Lung (tissue), 12 donors: ENCODE measurements around the gene COMMD6. TPM values are rescaled to one million over a fixed set of nuclear protein-coding genes. Genes with fewer than 3 reads are reported as not detected.

Source experiments
- ATAC-seq: fragments of 200-7000 bp; cut with Tn5 transposase; one replicate; pipeline ENCODE4 v1.9.1; 2020; ENCODE audit warnings: moderate number of reproducible peaks; ENCODE audit not compliant: insufficient read depth, low FRiP score
- DNase-seq, 3 donors: peaks; one replicate each; pipeline ENCODE4 v3.0.0-alpha.2; 2013 to 2017
- H3K27ac ChIP-seq, 2 donors: one replicate each; pipeline ENCODE4 v1.5.1; 2013; ENCODE audit warnings: mild to moderate bottlenecking in 2 of 2, moderate library complexity in 2 of 2, control low read depth in 1 of 2, inconsistent platforms in 1 of 2, low read depth in 1 of 2, low read length in 1 of 2
- H3K27me3 ChIP-seq, 3 donors: one replicate each; pipeline ENCODE4 v1.5.1; 2013; ENCODE audit warnings: low read length in 2 of 3; ENCODE audit not compliant: control insufficient read depth in 3 of 3, insufficient read depth in 3 of 3
- H3K36me3 ChIP-seq, 4 donors: one replicate each; pipeline ENCODE4 v1.5.1; 2013; ENCODE audit warnings: low read length in 4 of 4, mild to moderate bottlenecking in 1 of 4, moderate library complexity in 1 of 4; ENCODE audit not compliant: control insufficient read depth in 4 of 4, insufficient read depth in 4 of 4
- H3K4me1 ChIP-seq, 5 donors: one replicate each; pipeline ENCODE4 v1.5.1; 2013; ENCODE audit warnings: low read length in 5 of 5, mild to moderate bottlenecking in 2 of 5, moderate library complexity in 1 of 5; ENCODE audit not compliant: control insufficient read depth in 5 of 5, insufficient read depth in 5 of 5
- H3K4me3 ChIP-seq: one replicate; pipeline ENCODE4 v1.5.1; 2013; ENCODE audit warnings: mild to moderate bottlenecking, control low read depth, moderate library complexity
- H3K9ac ChIP-seq, 2 donors: one replicate each; pipeline ENCODE4 v1.5.1; 2013; ENCODE audit warnings: low read length in 2 of 2, control low read depth in 1 of 2; ENCODE audit not compliant: insufficient read depth in 1 of 2
- H3K9me3 ChIP-seq, 4 donors: one replicate each; pipeline ENCODE4 v1.5.1; 2013; ENCODE audit warnings: low read length in 3 of 4, mild to moderate bottlenecking in 1 of 4, moderate library complexity in 1 of 4; ENCODE audit not compliant: control insufficient read depth in 4 of 4, insufficient read depth in 3 of 4
- CTCF ChIP-seq: IDR thresholded peaks from 2 replicates; pipeline ENCODE4 v1.5.1; 2012; ENCODE audit warnings: mild to moderate bottlenecking; ENCODE audit errors: control extremely low read depth, extremely low read depth
- WGBS, 2 donors: extraction: QIAGEN DNeasy Blood & Tissue Kit; methylation state at CpG; one replicate each; pipeline ENCODE4 v1.1.7; 2013; 5-methylcytosine and 5-hydroxymethylcytosine counted together
- polyA plus RNA-seq, 2 donors: library from polyadenylated mRNA; stranded (reverse); fragments of 200-250 nt; gene quantifications; one replicate each; pipeline ENCODE4 v1.2.1, GENCODE V29; 2013
- total RNA-seq, 2 donors: library from RNA; depleted of rRNA in 1 of 2; stranded (reverse); fragments of >200 nt in 1 of 2; gene quantifications; one replicate each; pipeline ENCODE4 v1.2.1, GENCODE V29; 2014 to 2021
- donor health status: control.
- donor health status: control.
- donor health status: Bipolar disorder and iron deficiency.
- donor health status: healthy.
- donor health status: DM: yes; HTN: yes; CAD: no.

The COMMD6 gene
- total and polyA plus RNA-seq, 4 donors = 61.0 to 167 (median 79.9) TPM

GRCh38 chr13:75506018-75506417 lies 31.6 kb downstream of the COMMD6 start:
- 62 to 70% methylated on average over 1 of the region's 1 CpG for WGBS, 2 donors
- no peak for DNase-seq
- H3K27ac ChIP-seq = no peak overlapping the region
- no peaks in the 10 kb centered on the region for H3K27me3 ChIP-seq
- no peaks in the 10 kb centered on the region for H3K9me3 ChIP-seq
- peaks cover 0 to 6% (median 0%) of the 10 kb centered on the region in 5 donors for H3K4me1 ChIP-seq
- no peak for ATAC-seq
- TF ChIP-seq CTCF = no peak
- no peak overlapping the region for H3K4me3 ChIP-seq
- H3K36me3 ChIP-seq = no peaks in the 10 kb centered on the region
- no peak overlapping the region for H3K9ac ChIP-seq

- no peak overlapping the region for H3K27ac ChIP-seq
- peak in 2 of 3 donors; percentile 13 to 19 for DNase-seq
Measured at GRCh38 chr13:75505327-75505726, 32.3 kb downstream of the COMMD6 start.

DNA sequence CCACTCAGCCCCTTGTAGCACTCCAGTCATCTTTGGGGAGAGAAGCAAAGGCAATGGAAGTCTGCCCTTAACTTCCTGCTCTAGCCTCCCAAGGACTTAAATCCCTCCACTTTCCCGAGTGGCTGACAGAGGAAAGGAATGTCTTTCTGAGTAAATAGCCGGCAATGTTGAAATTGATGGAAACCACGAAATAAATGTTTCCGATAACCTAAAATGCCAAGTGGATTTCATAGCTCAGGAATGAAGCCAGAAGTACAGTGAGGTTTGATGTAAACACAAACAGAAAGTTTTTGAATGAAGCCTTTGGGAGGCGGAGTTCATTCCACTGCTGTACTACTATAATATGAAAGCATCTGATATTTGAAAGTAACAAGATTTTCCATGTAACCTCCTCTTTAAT lies 41.7 kb downstream of the COMMD6 start:
- no peak for TF ChIP-seq CTCF
- H3K4me3 ChIP-seq = no peak overlapping the region
- WGBS, 2 donors = 67 to 84% methylated on average over 5 of the region's 5 CpGs
- H3K27ac ChIP-seq = no peak overlapping the region
- H3K4me1 ChIP-seq = peaks cover 0 to 1% (median 0%) of the 10 kb centered on the region in 5 donors
- no peak overlapping the region for H3K9ac ChIP-seq
- ATAC-seq (no peak), DNase-seq (peak in 1 of 3 donors; percentile 19)
- no peaks in the 10 kb centered on the region for H3K9me3 ChIP-seq
- no peaks in the 10 kb centered on the region for H3K27me3 ChIP-seq
- H3K36me3 ChIP-seq = no peaks in the 10 kb centered on the region

More at GRCh38 chr13:75505327-75505726, 32.3 kb downstream of the COMMD6 start:
- 45 to 73% methylated on average over 3 of the region's 3 CpGs for WGBS, 2 donors
- H3K4me1 ChIP-seq = peaks cover 0 to 6% (median 0%) of the 10 kb centered on the region in 5 donors
- H3K27me3 ChIP-seq = no peaks in the 10 kb centered on the region
- H3K9me3 ChIP-seq = no peaks in the 10 kb centered on the region
- no peak overlapping the region for H3K9ac ChIP-seq
- H3K36me3 ChIP-seq = no peaks in the 10 kb centered on the region
- TF ChIP-seq CTCF = no peak
- no peak overlapping the region for H3K4me3 ChIP-seq
- ATAC-seq = peak; percentile 47

DNA sequence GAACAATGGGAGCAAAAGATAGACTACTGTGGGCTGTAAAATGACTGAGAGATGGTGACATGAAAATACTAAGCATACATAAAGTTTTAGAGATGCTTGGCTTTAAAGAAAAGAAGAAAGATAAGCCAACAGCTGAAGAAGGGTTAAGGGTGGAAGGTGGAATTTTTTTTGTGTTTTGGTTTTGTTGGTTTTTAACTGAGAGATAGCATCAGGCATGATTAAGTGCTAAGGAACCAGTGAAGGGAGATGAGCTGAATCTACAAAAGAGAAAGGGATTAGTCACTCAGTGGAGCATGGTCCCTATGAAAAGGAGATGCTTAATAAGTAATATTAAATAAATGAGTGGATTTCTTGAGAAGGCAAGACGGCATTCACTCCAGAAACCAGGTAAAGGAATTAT lies 43.1 kb downstream of the COMMD6 start:
- DNase-seq = no peak

More for the DNA sequence above, 43.1 kb downstream of the COMMD6 start:
- Histone ChIP-seq H3K36me3 (no peaks in the 10 kb centered on the region), H3K4me1 (peaks cover 0 to 7% (median 2%) of the 10 kb centered on the region in 5 donors), H3K9me3 (no peaks in the 10 kb centered on the region), H3K4me3 (no peak overlapping the region), H3K27me3 (no peaks in the 10 kb centered on the region), H3K9ac (no peak overlapping the region), H3K27ac (no peak overlapping the region)
- WGBS, 2 donors = 73 to 86% methylated on average over 1 of the region's 1 CpG
- no peak for ATAC-seq
- no peak for TF ChIP-seq CTCF
